Liver (tissue), 9 donors: ENCODE results near the gene CASZ1. TPM values are rescaled to one million over a fixed set of nuclear protein-coding genes. Genes with fewer than 3 reads are reported as not detected.

Source experiments
- DNase-seq: peaks from one replicate; pipeline ENCODE4 v3.0.0-alpha.2; 2017; ENCODE audit warnings: low spot score
- H3K27ac ChIP-seq, 2 donors: one replicate each; pipeline ENCODE4 v1.7.0; 2013; ENCODE audit warnings: inconsistent platforms in 2 of 2, low read length in 2 of 2, control low read depth in 1 of 2, low read depth in 1 of 2, mild to moderate bottlenecking in 1 of 2
- H3K27me3 ChIP-seq, 4 donors: one replicate each; pipeline versions ENCODE4 v1.6.1 to v1.7.0; 2013; ENCODE audit warnings: low read length in 3 of 4, inconsistent platforms in 1 of 4, mild to moderate bottlenecking in 1 of 4, moderate library complexity in 1 of 4; ENCODE audit not compliant: control insufficient read depth in 4 of 4, insufficient read depth in 4 of 4
- H3K36me3 ChIP-seq, 4 donors: one replicate each; pipeline versions ENCODE4 v1.6.1 to v1.7.0; 2013; ENCODE audit warnings: low read length in 3 of 4, mild to moderate bottlenecking in 3 of 4, low read depth in 1 of 4, moderate library complexity in 1 of 4; ENCODE audit not compliant: control insufficient read depth in 4 of 4, insufficient read depth in 3 of 4
- H3K4me1 ChIP-seq, 4 donors: one replicate each; pipeline versions ENCODE4 v1.6.1 to v1.7.0; 2013; ENCODE audit warnings: low read length in 3 of 4, mild to moderate bottlenecking in 3 of 4, moderate library complexity in 1 of 4; ENCODE audit not compliant: control insufficient read depth in 4 of 4, insufficient read depth in 4 of 4
- H3K4me3 ChIP-seq, 3 donors: one replicate each; pipeline versions ENCODE4 v1.6.1 to v1.7.0; 2013; ENCODE audit warnings: low read length in 3 of 3, control low read depth in 1 of 3, low read depth in 1 of 3, mild to moderate bottlenecking in 1 of 3
- H3K9ac ChIP-seq, 2 donors: one replicate each; pipeline ENCODE4 v1.7.0; 2013; ENCODE audit warnings: low read length in 2 of 2, mild to moderate bottlenecking in 2 of 2, moderate library complexity in 2 of 2, control low read depth in 1 of 2, low read depth in 1 of 2
- H3K9me3 ChIP-seq, 4 donors: one replicate each; pipeline versions ENCODE4 v1.6.1 to v1.7.0; 2013; ENCODE audit warnings: low read length in 3 of 4; ENCODE audit not compliant: control insufficient read depth in 4 of 4
- CTCF ChIP-seq: fragments of 150-350 bp; IDR thresholded peaks from 2 replicates; pipeline ENCODE4 v1.5.1; 2017; ENCODE audit warnings: improper control_type of control experiment, low read depth, low read length; ENCODE audit not compliant: missing input control
- EGR1 ChIP-seq, 2 donors: IDR thresholded peaks; 2 replicates each; pipeline ENCODE4 v1.6.1; 2016 to 2018; ENCODE audit warnings: antibody characterized with exemption in 2 of 2, low read depth in 2 of 2
- FOXA1 ChIP-seq: IDR thresholded peaks from 2 replicates; pipeline ENCODE4 v1.6.1; 2016; ENCODE audit warnings: antibody characterized with exemption
- FOXA2 ChIP-seq: IDR thresholded peaks from 2 replicates; pipeline ENCODE4 v1.6.1; 2016; ENCODE audit warnings: antibody characterized with exemption
- GABPA ChIP-seq, 2 donors: IDR thresholded peaks in 1 of 2; conservative IDR thresholded peaks in 1 of 2; 2 replicates each; pipeline ENCODE4 v1.6.1; 2016; ENCODE audit warnings: antibody characterized with exemption in 2 of 2, mild to moderate bottlenecking in 1 of 2, moderate library complexity in 1 of 2
- HNF4G ChIP-seq: IDR thresholded peaks from 2 replicates; pipeline ENCODE4 v1.6.1; 2016; ENCODE audit warnings: antibody characterized with exemption
- JUND ChIP-seq, 2 donors: IDR thresholded peaks; 2 replicates each; pipeline ENCODE4 v1.6.1; 2016; ENCODE audit warnings: antibody characterized with exemption in 2 of 2
- MAX ChIP-seq: IDR thresholded peaks from 2 replicates; pipeline ENCODE4 v1.6.1; 2016; ENCODE audit warnings: antibody characterized with exemption
- NR2F2 ChIP-seq: IDR thresholded peaks from 2 replicates; pipeline ENCODE4 v1.6.1; 2016; ENCODE audit warnings: antibody characterized with exemption
- RAD21 ChIP-seq, 2 donors: IDR thresholded peaks; 2 replicates each; pipeline ENCODE4 v1.6.1; 2016; ENCODE audit warnings: antibody characterized with exemption in 2 of 2, mild to moderate bottlenecking in 2 of 2
- SP1 ChIP-seq: IDR thresholded peaks from 2 replicates; pipeline ENCODE4 v1.6.1; 2018; ENCODE audit warnings: antibody characterized with exemption, mild to moderate bottlenecking
- TAF1 ChIP-seq: conservative IDR thresholded peaks from 2 replicates; pipeline ENCODE4 v1.6.1; 2016; ENCODE audit warnings: antibody characterized with exemption, mild to moderate bottlenecking
- YY1 ChIP-seq: IDR thresholded peaks from 2 replicates; pipeline ENCODE4 v1.6.1; 2016; ENCODE audit warnings: antibody characterized with exemption, mild to moderate bottlenecking
- ZBTB33 ChIP-seq: IDR thresholded peaks from 2 replicates; pipeline ENCODE4 v1.6.1; 2016; ENCODE audit warnings: antibody characterized with exemption
- WGBS: extraction: QIAGEN DNeasy Blood & Tissue Kit; methylation state at CpG from one replicate; pipeline ENCODE4 v1.1.7; 2013; 5-methylcytosine and 5-hydroxymethylcytosine counted together
- polyA plus RNA-seq, 2 donors: library from polyadenylated mRNA; stranded (reverse) in 1 of 2; unstranded in 1 of 2; fragments of 200-250 nt in 1 of 2; fragments of >200 nt in 1 of 2; fragmentation: Nextera tagmentation in 1 of 2; extraction: Ambion mirVana in 1 of 2; gene quantifications; one replicate each; pipeline versions ENCODE4 v1.2.1 to v1.2.3, GENCODE V29; 2013 to 2015
- total RNA-seq, 2 donors: library from RNA; depleted of rRNA; stranded (reverse); fragments of >200 nt; gene quantifications; one replicate each; pipeline ENCODE4 v1.2.3, GENCODE V29; 2014
- TF ChIP-seq, protein P1 (sequence below): IDR thresholded peaks from 2 replicates; pipeline ENCODE4 v1.6.1; 2016; ENCODE audit warnings: antibody characterized with exemption
- donor health status: healthy.
- donor health status: healthy.
- donor health status: healthy.
- donor health status: healthy.
- donor health status: healthy.

CASZ1 gene
- total and polyA plus RNA-seq, 4 donors, result 1.0 to 3.5 (median 1.9) TPM

GRCh38 chr1:10701145-10701544, 95.3 kb downstream of the CASZ1 start:
- Histone ChIP-seq H3K27me3 (no peaks in the 10 kb centered on the region), H3K9ac (no peak overlapping the region), H3K9me3 (no peaks in the 10 kb centered on the region), H3K4me1 (no peaks in the 10 kb centered on the region), H3K27ac (no peak overlapping the region), H3K36me3 (no peaks in the 10 kb centered on the region), H3K4me3 (no peak overlapping the region)
- 93% methylated on average over 14 of the region's 14 CpGs for WGBS
- TF ChIP-seq EGR1 (IDR thresholded peaks at IDR 0.05; ENCODE audit: low read depth in 2 of 2) (no peak), GABPA (IDR thresholded peaks at IDR 0.05 in 1 of 2, conservative IDR thresholded peaks at IDR 0.05 in 1 of 2) (no peak), TAF1 (no peak), CTCF (no peak), MAX (no peak), RAD21 (IDR thresholded peaks at IDR 0.05) (no peak), NR2F2 (no peak), YY1 (no peak), FOXA1 (no peak), ZBTB33 (no peak), JUND (IDR thresholded peaks at IDR 0.05) (no peak), SP1 (no peak), FOXA2 (no peak)
- no peak for DNase-seq

DNA sequence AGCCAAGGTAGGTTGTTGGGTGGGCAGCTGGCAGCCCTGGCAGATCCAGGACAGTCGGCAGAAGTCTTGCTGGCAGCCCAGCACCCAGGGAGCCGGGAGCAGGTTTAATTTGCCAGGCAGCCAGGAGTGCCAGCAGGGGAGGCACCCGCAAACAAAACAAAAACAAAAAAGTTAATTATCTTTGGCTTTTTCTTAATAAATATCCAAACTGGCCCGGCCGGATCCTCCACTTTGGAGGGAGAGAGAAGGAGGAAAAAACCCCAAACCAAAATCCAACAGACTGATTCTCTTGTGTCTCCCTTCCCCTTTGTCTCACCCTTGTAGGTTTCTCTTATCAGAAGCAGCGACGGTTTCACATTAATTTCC, 97.0 kb downstream of the CASZ1 start:
- H3K9ac ChIP-seq, result no peak overlapping the region
- 84% methylated on average over 7 of the region's 7 CpGs for WGBS
- TF ChIP-seq NR2F2 (no peak), RAD21 (IDR thresholded peaks at IDR 0.05) (no peak), SP1 (no peak), EGR1 (IDR thresholded peaks at IDR 0.05; ENCODE audit: low read depth in 2 of 2) (no peak), MAX (no peak), ZBTB33 (no peak), CTCF (no peak), HNF4G (no peak), FOXA2 (no peak)
- TF ChIP-seq, protein P1, sequence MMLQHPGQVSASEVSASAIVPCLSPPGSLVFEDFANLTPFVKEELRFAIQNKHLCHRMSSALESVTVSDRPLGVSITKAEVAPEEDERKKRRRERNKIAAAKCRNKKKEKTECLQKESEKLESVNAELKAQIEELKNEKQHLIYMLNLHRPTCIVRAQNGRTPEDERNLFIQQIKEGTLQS, result no peak

More for the DNA sequence above, 97.0 kb downstream of the CASZ1 start:
- no peak for DNase-seq
- no peaks in the 10 kb centered on the region for H3K27me3 ChIP-seq
- H3K9me3 ChIP-seq, result no peaks in the 10 kb centered on the region
- no peak overlapping the region for H3K4me3 ChIP-seq
- H3K27ac ChIP-seq, result no peak overlapping the region
- H3K4me1 ChIP-seq, result peaks cover 0 to 4% (median 0%) of the 10 kb centered on the region in 4 donors
- H3K36me3 ChIP-seq, result no peaks in the 10 kb centered on the region
